ENCODE results near the gene NEAT1.
"Not testable (repeated sequence)": the region's sequence is repeated elsewhere in the genome, so short reads cannot be mapped to it uniquely, and the experiment has no call there.

Gene NEAT1

GRCh38 chr11:65456418-65456817 lies 33.8 kb downstream of the NEAT1 start:
- no peak for DNase-seq

GRCh38 chr11:65459552-65459951 lies 37.0 kb downstream of the NEAT1 start:
- no peak for DNase-seq

- not testable (repeated sequence) for DNase-seq
Measured at GRCh38 chr11:65465471-65465870, 42.9 kb downstream of the NEAT1 start.

GRCh38 chr11:65467306-65467705 lies 44.7 kb downstream of the NEAT1 start:
- not testable (repeated sequence) for DNase-seq

- no peak for DNase-seq
Measured at GRCh38 chr11:65468874-65469333, 46.3 kb downstream of the NEAT1 start.

GRCh38 chr11:65470433-65471049 lies 47.9 kb downstream of the NEAT1 start:
- DNase-seq, result no peak

GRCh38 chr11:65471447-65471891 lies 48.9 kb downstream of the NEAT1 start:
- DNase-seq, result peak; percentile 36 to 61

GRCh38 chr11:65472588-65473277 lies 50.1 kb downstream of the NEAT1 start:
- not testable (repeated sequence) for DNase-seq

GRCh38 chr11:65473278-65473860 lies 50.8 kb downstream of the NEAT1 start:
- DNase-seq, result no peak

- DNase-seq, result no peak
Measured at GRCh38 chr11:65474864-65475263, 52.3 kb downstream of the NEAT1 start.

- DNase-seq, result no peak
Measured at GRCh38 chr11:65476632-65477148, 54.1 kb downstream of the NEAT1 start.

- peak; percentile 96 to 97 for DNase-seq
Measured at GRCh38 chr11:65477149-65477965, 54.8 kb downstream of the NEAT1 start.

- DNase-seq, result peak in 1 of 2 donors; percentile 58
Measured at GRCh38 chr11:65478388-65479183, 56.0 kb downstream of the NEAT1 start.

GRCh38 chr11:65479184-65480145 lies 56.9 kb downstream of the NEAT1 start:
- DNase-seq, result peak; percentile 60 to 67

- no peak for DNase-seq
Measured at GRCh38 chr11:65482306-65482850, 59.8 kb downstream of the NEAT1 start.

- no peak for DNase-seq
Measured at GRCh38 chr11:65485920-65486219, 63.3 kb downstream of the NEAT1 start.

- DNase-seq, result no peak
Measured at GRCh38 chr11:65486570-65487466, 64.2 kb downstream of the NEAT1 start.

- DNase-seq, result peak; percentile 100
Measured at GRCh38 chr11:65487467-65488272, 65.1 kb downstream of the NEAT1 start.
